GM13976 (cell line): Measurements from ENCODE around the gene ALX4.

ENCODE experiments used
- DNase-seq: peaks from one replicate; pipeline ENCODE4 v3.0.0; 2012; ENCODE audit warnings: low spot score
- CTCF ChIP-seq: IDR thresholded peaks from 2 replicates; pipeline ENCODE4 v1.5.1; 2012; ENCODE audit warnings: borderline replicate concordance, mild to moderate bottlenecking; ENCODE audit not compliant: insufficient read depth; ENCODE audit errors: extremely low read depth, missing control alignments, control extremely low read depth
- in situ Hi-C: fragments of 300-500 bp; cut with MboI; formaldehyde crosslinking; loops from one replicate; pipeline ENCODE4 v1.12.0; 2022; ENCODE audit warnings: low sequenced_read_pairs, mixed read lengths, inconsistent platforms; ENCODE audit not compliant: unreplicated experiment

The ALX4 gene

GRCh38 chr11:44274404-44274803 lies 35.5 kb downstream of the ALX4 start:
- no peak for DNase-seq
- in situ Hi-C loops: no loop called here
- no peak for TF ChIP-seq CTCF

GRCh38 chr11:44271286-44271685 lies 38.7 kb downstream of the ALX4 start:
- no peak for DNase-seq
- TF ChIP-seq CTCF: no peak
- in situ Hi-C loops: no loop called here

- TF ChIP-seq CTCF: no peak
- in situ Hi-C loops: no loop called here
- no peak for DNase-seq
Measured at GRCh38 chr11:44270403-44271273, 39.3 kb downstream of the ALX4 start.

- no peak for DNase-seq
- TF ChIP-seq CTCF: no peak
- in situ Hi-C loops: no loop called here
Measured at GRCh38 chr11:44269369-44270351, 40.3 kb downstream of the ALX4 start.

- in situ Hi-C loops: no loop called here
- no peak for TF ChIP-seq CTCF
- no peak for DNase-seq
Measured at GRCh38 chr11:44268614-44269080, 41.3 kb downstream of the ALX4 start.

GRCh38 chr11:44267750-44268613 lies 42.0 kb downstream of the ALX4 start:
- in situ Hi-C loops: no loop called here
- no peak for DNase-seq
- TF ChIP-seq CTCF: no peak
